SK-N-SH treated with all-trans-retinoic acid at 6 μM for 48 hours (cell line): ENCODE results near the gene MUC20.

Source experiments
- ATAC-seq: fragments of 200-7000 bp; cut with Tn5 transposase; 3 replicates; pipeline ENCODE4 v1.9.1; 2020; ENCODE audit warnings: mild to moderate bottlenecking, moderate library complexity
- BACH2 ChIP-seq: fragments of 250-450 bp; sonication (Bioruptor Pico); IDR thresholded peaks from 2 replicates; pipeline ENCODE4 v1.9.0; 2021; ENCODE audit warnings: mild to moderate bottlenecking, borderline replicate concordance
- CREB5 ChIP-seq: fragments of 250-450 bp; sonication (Bioruptor Pico); IDR thresholded peaks from 2 replicates; pipeline ENCODE4 v1.5.1; 2020; ENCODE audit warnings: low read depth, mild to moderate bottlenecking, moderate library complexity
- CSDC2 ChIP-seq: fragments of 250-450 bp; sonication (Bioruptor Pico); IDR thresholded peaks from 2 replicates; pipeline ENCODE4 v1.5.0; 2020; ENCODE audit warnings: mild to moderate bottlenecking, moderate library complexity
- CSRNP3 ChIP-seq: fragments of 250-450 bp; sonication (Bioruptor Pico); IDR thresholded peaks from 2 replicates; pipeline ENCODE4 v1.5.1; 2021; ENCODE audit warnings: mild to moderate bottlenecking, moderate library complexity
- ESRRG ChIP-seq: fragments of 250-450 bp; sonication (Bioruptor Pico); IDR thresholded peaks from 2 replicates; pipeline ENCODE4 v1.6.1; 2021; ENCODE audit warnings: mild to moderate bottlenecking
- GLIS3 ChIP-seq: fragments of 250-450 bp; sonication (Bioruptor Pico); IDR thresholded peaks from 2 replicates; pipeline ENCODE4 v1.5.0; 2020; ENCODE audit warnings: mild to moderate bottlenecking, moderate library complexity
- ISL1 ChIP-seq: fragments of 250-450 bp; sonication (Bioruptor Pico); IDR thresholded peaks from 2 replicates; pipeline ENCODE4 v2.1.2; 2022; ENCODE audit warnings: mild to moderate bottlenecking, moderate library complexity
- OSR1 ChIP-seq: fragments of 250-450 bp; sonication (Bioruptor Pico); IDR thresholded peaks from 2 replicates; pipeline ENCODE4 v1.8.0; 2022; ENCODE audit warnings: moderate library complexity, mild to moderate bottlenecking, inconsistent platforms
- PATZ1 ChIP-seq: fragments of 250-450 bp; sonication (Bioruptor Pico); IDR thresholded peaks from 2 replicates; pipeline ENCODE4 v1.8.0; 2020; ENCODE audit warnings: mild to moderate bottlenecking, moderate library complexity, borderline replicate concordance
- PPARA ChIP-seq: fragments of 250-450 bp; sonication (Bioruptor Pico); IDR thresholded peaks from 2 replicates; pipeline ENCODE4 v1.5.0; 2020; ENCODE audit warnings: mild to moderate bottlenecking, borderline replicate concordance
- RARB ChIP-seq: fragments of 250-450 bp; sonication (Bioruptor Pico); IDR thresholded peaks from 2 replicates; pipeline ENCODE4 v1.8.0; 2021; ENCODE audit warnings: mild to moderate bottlenecking, moderate library complexity
- SNAI2 ChIP-seq: fragments of 250-450 bp; sonication (Bioruptor Pico); IDR thresholded peaks from 2 replicates; pipeline ENCODE4 v1.5.0; 2020; ENCODE audit warnings: mild to moderate bottlenecking, moderate library complexity
- TCF4 ChIP-seq: fragments of 250-450 bp; sonication (Bioruptor Pico); IDR thresholded peaks from 2 replicates; pipeline ENCODE4 v1.8.0; 2021; ENCODE audit warnings: mild to moderate bottlenecking, moderate library complexity, borderline replicate concordance
- TOX ChIP-seq: fragments of 250-450 bp; sonication (Bioruptor Pico); IDR thresholded peaks from 2 replicates; pipeline ENCODE4 v1.8.0; 2021; ENCODE audit warnings: mild to moderate bottlenecking, moderate library complexity, borderline replicate concordance
- TSHZ2 ChIP-seq: fragments of 250-450 bp; sonication (Bioruptor Pico); IDR thresholded peaks from 2 replicates; pipeline ENCODE4 v1.5.0; 2020; ENCODE audit warnings: mild to moderate bottlenecking, moderate library complexity
- ZC3H10 ChIP-seq: fragments of 250-450 bp; sonication (Bioruptor Pico); IDR thresholded peaks from 2 replicates; pipeline ENCODE4 v1.5.1; 2021; ENCODE audit warnings: mild to moderate bottlenecking, moderate library complexity
- ZFP3 ChIP-seq: fragments of 250-450 bp; sonication (Bioruptor Pico); IDR thresholded peaks from 2 replicates; pipeline ENCODE4 v1.5.0; 2020; ENCODE audit warnings: mild to moderate bottlenecking, moderate library complexity
- ZFP30 ChIP-seq: fragments of 450-650 bp; formaldehyde crosslinking; IDR thresholded peaks from 2 replicates; pipeline ENCODE4 v1.5.0; 2022; ENCODE audit warnings: mild to moderate bottlenecking, moderate library complexity
- ZNF565 ChIP-seq: fragments of 450-650 bp; formaldehyde crosslinking; conservative IDR thresholded peaks from 2 replicates; pipeline ENCODE4 v1.5.0; 2020; ENCODE audit warnings: low read depth, mild to moderate bottlenecking, moderate library complexity
- ZNF70 ChIP-seq: fragments of 450-650 bp; formaldehyde crosslinking; IDR thresholded peaks from 2 replicates; pipeline ENCODE4 v1.5.0; 2020; ENCODE audit warnings: mild to moderate bottlenecking, moderate library complexity
- ZNF8 ChIP-seq: fragments of 450-650 bp; formaldehyde crosslinking; IDR thresholded peaks from 2 replicates; pipeline ENCODE4 v1.5.0; 2020; ENCODE audit warnings: mild to moderate bottlenecking, moderate library complexity

MUC20 gene

GRCh38 chr3:195762611-195763010 lies 41.8 kb downstream of the MUC20 start:
- TF ChIP-seq TCF4 (CRISPR knock-in tag) (no peak), ZC3H10 (CRISPR knock-in tag) (no peak), GLIS3 (CRISPR knock-in tag) (no peak), PPARA (CRISPR knock-in tag) (no peak), ZFP30 (no peak), ZFP3 (CRISPR knock-in tag) (no peak), CSDC2 (no peak), ZNF70 (CRISPR knock-in tag) (no peak), ISL1 (no peak), RARB (CRISPR knock-in tag) (no peak), BACH2 (CRISPR knock-in tag) (no peak), PATZ1 (CRISPR knock-in tag) (no peak), TOX (CRISPR knock-in tag) (no peak), ZNF8 (CRISPR knock-in tag) (no peak)
- ATAC-seq: no peak

GRCh38 chr3:195763076-195763830 lies 42.5 kb downstream of the MUC20 start:
- no peak for ATAC-seq
- TF ChIP-seq CSDC2 (no peak), SNAI2 (CRISPR knock-in tag) (no peak), TSHZ2 (no peak), CSRNP3 (CRISPR knock-in tag) (no peak), GLIS3 (CRISPR knock-in tag) (no peak), ZC3H10 (CRISPR knock-in tag) (no peak), TOX (CRISPR knock-in tag) (no peak), ESRRG (CRISPR knock-in tag) (no peak), ZFP30 (no peak), ZNF565 (CRISPR knock-in tag) (no peak), ZNF70 (CRISPR knock-in tag) (no peak), ZNF8 (CRISPR knock-in tag) (no peak)

- no peak for ATAC-seq
- no peak for TF ChIP-seq ZNF565 (CRISPR knock-in tag)
- TF ChIP-seq ZFP30: no peak
- no peak for TF ChIP-seq TOX (CRISPR knock-in tag)
- no peak for TF ChIP-seq CREB5 (CRISPR knock-in tag)
- no peak for TF ChIP-seq ESRRG (CRISPR knock-in tag)
- no peak for TF ChIP-seq RARB (CRISPR knock-in tag)
- no peak for TF ChIP-seq PATZ1 (CRISPR knock-in tag)
- TF ChIP-seq GLIS3 (CRISPR knock-in tag): no peak
- TF ChIP-seq OSR1: no peak
- no peak for TF ChIP-seq ZNF70 (CRISPR knock-in tag)
- no peak for TF ChIP-seq ZNF8 (CRISPR knock-in tag)
- TF ChIP-seq CSDC2: no peak
- no peak for TF ChIP-seq BACH2 (CRISPR knock-in tag)
- no peak for TF ChIP-seq SNAI2 (CRISPR knock-in tag)
- TF ChIP-seq PPARA (CRISPR knock-in tag): no peak
- no peak for TF ChIP-seq TSHZ2
- TF ChIP-seq ISL1: no peak
- no peak for TF ChIP-seq TCF4 (CRISPR knock-in tag)
- TF ChIP-seq ZFP3 (CRISPR knock-in tag): no peak
These were observed 43.4 kb downstream of the MUC20 start for GRCh38 chr3:195763843-195764825.
